ENCODE data around the gene IDH3B. TPM values are rescaled to one million over a fixed set of nuclear protein-coding genes. Genes with fewer than 3 reads are reported as not detected.

The IDH3B gene
- total and polyA plus RNA-seq, 11 donors: 122 to 356 (median 197) TPM

DNA sequence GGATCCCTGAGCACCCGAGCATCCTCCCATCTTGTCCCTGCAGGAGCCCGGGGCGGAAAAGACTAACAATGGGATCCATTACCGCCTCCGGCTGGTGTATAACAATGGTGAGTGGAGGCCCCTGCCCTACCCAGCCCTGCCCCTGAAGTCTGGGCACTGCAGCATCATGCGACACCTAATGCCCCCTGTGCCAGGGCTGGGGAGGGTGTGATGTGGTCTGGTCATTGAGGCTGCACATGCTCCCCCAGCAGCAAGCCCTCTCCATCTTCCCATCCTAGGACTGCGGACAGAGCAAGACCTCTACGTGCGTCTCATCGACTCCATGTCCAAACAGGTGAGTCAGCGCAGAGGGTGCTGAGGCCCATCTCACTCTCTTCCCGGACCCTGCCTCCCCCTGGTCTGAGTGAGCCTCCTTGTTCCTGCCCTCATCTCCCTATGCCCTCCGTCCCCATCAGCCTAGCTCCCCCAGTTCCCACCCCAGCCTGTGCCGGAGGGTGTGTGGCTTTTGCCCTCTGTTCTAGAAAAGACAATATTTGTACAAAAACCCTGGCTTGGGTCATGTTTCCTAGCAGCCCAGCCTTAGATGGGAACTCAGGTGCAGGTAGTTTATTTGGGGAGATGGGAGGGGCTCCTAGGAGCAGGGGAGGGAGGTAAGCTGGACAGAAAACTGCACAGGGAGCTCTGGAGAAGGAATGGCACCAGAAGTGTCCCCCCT, 42.1 kb upstream of the IDH3B start:
- no peak for ATAC-seq
- intact Hi-C loops (cut with DNase I): no loop called here
- H3K36me3 ChIP-seq: no peaks in the 10 kb centered on the region
- H3K4me3 ChIP-seq: no peak overlapping the region
- H3K4me1 ChIP-seq: no peaks in the 10 kb centered on the region
- 91 to 93% (median 92%) methylated on average over 14 of the region's 14 CpGs for WGBS, 4 donors
- H3K27ac ChIP-seq: no peak overlapping the region
- H3K27me3 ChIP-seq: no peaks in the 10 kb centered on the region
- TF ChIP-seq, protein P1, sequence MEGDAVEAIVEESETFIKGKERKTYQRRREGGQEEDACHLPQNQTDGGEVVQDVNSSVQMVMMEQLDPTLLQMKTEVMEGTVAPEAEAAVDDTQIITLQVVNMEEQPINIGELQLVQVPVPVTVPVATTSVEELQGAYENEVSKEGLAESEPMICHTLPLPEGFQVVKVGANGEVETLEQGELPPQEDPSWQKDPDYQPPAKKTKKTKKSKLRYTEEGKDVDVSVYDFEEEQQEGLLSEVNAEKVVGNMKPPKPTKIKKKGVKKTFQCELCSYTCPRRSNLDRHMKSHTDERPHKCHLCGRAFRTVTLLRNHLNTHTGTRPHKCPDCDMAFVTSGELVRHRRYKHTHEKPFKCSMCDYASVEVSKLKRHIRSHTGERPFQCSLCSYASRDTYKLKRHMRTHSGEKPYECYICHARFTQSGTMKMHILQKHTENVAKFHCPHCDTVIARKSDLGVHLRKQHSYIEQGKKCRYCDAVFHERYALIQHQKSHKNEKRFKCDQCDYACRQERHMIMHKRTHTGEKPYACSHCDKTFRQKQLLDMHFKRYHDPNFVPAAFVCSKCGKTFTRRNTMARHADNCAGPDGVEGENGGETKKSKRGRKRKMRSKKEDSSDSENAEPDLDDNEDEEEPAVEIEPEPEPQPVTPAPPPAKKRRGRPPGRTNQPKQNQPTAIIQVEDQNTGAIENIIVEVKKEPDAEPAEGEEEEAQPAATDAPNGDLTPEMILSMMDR (IDR thresholded peaks at IDR 0.05): no peak
- no peak for TF ChIP-seq POLR2A (IDR thresholded peaks at IDR 0.05)
- no peak for DNase-seq
- H3K9me3 ChIP-seq: no peaks in the 10 kb centered on the region

DNA sequence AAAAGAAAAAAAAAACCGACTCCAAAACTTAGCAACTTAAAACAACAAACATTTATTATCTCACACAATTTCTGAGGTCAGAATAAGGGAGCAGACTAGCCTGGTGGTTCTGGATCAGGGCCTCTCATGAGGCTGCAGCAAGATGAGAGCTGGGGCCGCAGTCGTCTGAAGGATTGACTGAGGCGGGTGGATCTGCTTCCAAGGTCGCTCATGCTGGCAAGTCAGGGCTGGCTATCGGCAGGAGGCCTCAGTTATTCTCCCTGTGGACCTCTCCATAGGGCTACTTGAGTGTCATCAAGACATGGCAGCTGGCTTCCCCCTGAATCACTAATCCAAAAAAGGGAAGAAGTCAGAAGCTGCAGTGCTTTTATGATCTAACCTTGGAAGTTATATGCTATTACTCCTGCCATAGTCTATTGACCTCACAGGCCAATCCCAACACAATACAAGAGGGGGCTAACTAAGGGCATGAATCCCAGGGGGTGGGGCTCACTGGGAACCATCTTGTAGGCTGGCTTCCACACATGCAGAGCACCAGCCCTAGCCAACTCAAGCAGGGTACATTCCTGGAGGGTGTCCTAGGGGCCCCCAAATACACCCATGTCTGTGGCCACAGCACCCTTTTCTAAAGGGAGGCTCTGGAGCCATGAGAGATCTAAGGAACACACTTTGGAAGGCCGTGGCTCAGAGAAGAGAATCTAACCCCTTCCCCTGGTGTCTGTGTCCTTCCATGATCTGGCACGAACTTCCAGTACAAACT, 39.9 kb upstream of the IDH3B start:
- DNase-seq: no peak
- H3K36me3 ChIP-seq: no peaks in the 10 kb centered on the region
- 89 to 95% (median 92%) methylated on average over 8 of the region's 8 CpGs for WGBS, 4 donors
- H3K9me3 ChIP-seq: no peaks in the 10 kb centered on the region
- ATAC-seq: no peak
- no peak overlapping the region for H3K4me3 ChIP-seq
- intact Hi-C loops (cut with DNase I): loop anchor here in 1 of 10 donors (5.0 kb wide), 1 partner anchor 38 kb away; no protein-coding TSS in a partner anchor
- H3K4me1 ChIP-seq: no peaks in the 10 kb centered on the region
- no peak for TF ChIP-seq POLR2A (IDR thresholded peaks at IDR 0.05)
- TF ChIP-seq, protein P1 (IDR thresholded peaks at IDR 0.05): no peak
- no peaks in the 10 kb centered on the region for H3K27me3 ChIP-seq
- H3K27ac ChIP-seq: no peak overlapping the region

DNA sequence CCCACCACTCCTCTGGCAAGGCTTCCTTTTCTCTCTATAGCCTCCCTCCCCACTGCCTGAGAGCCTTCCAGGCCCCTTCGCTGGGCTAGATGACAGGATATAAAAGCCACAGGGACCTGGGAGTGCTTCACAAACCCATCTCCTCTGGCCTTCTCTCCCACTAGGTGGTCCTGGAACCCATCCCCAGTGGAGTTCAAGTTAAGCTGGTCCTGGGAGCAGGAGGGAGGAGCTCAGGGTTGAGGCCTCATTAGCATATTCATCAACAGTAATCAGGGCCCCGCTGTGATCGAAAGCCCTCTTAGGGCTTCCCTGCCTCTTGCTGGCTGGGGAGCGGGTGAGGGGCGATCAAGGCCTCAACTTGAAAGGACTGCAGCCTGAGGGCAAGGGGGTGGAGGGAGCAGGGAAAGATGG, 37.7 kb upstream of the IDH3B start:
- Histone ChIP-seq H3K36me3 (no peaks in the 10 kb centered on the region), H3K27me3 (peaks cover 0 to 3% (median 0%) of the 10 kb centered on the region in 9 donors), H3K9me3 (no peaks in the 10 kb centered on the region), H3K4me1 (no peaks in the 10 kb centered on the region), H3K27ac (no peak overlapping the region), H3K4me3 (no peak overlapping the region)
- TF ChIP-seq, protein P1 (IDR thresholded peaks at IDR 0.05): no peak
- no peak for TF ChIP-seq POLR2A (IDR thresholded peaks at IDR 0.05)
- ATAC-seq (no peak), DNase-seq (no peak)
- 76 to 86% (median 81%) methylated on average over 5 of the region's 5 CpGs for WGBS, 4 donors
- intact Hi-C loops (cut with DNase I): loop anchor here in 1 of 10 donors (5.0 kb wide), 1 partner anchor 41 kb away; no protein-coding TSS in a partner anchor
